SU-DHL-6 (cell line): ENCODE data around the gene CDC42BPA.

ENCODE experiments used
- H2AFZ ChIP-seq: fragments of 200-600 bp; sonication (generic); 2 replicates; pipeline ENCODE4 v1.6.1; 2014; ENCODE audit warnings: low read depth, mild to moderate bottlenecking, moderate library complexity, mixed read lengths, antibody characterized with exemption, low read length; ENCODE audit not compliant: severe bottlenecking
- H3F3A ChIP-seq: fragments of 200-600 bp; shearing (Covaris generic); 2 replicates; pipeline ENCODE4 v1.6.0; 2016; ENCODE audit warnings: antibody characterized with exemption, mild to moderate bottlenecking; ENCODE audit not compliant: insufficient read depth
- H3K27ac ChIP-seq: fragments of 200-600 bp; sonication (generic); 2 replicates; pipeline ENCODE4 v1.5.1; 2016; ENCODE audit warnings: low read depth, mild to moderate bottlenecking, low read length, moderate library complexity, mixed read lengths
- H3K27me3 ChIP-seq: fragments of 200-600 bp; sonication (generic), shearing (Covaris generic); 2 replicates; pipeline ENCODE4 v1.6.0; 2014; ENCODE audit warnings: mild to moderate bottlenecking, low read length
- H3K36me3 ChIP-seq: fragments of 200-600 bp; sonication (generic); 2 replicates; pipeline ENCODE4 v1.6.1; 2014; ENCODE audit warnings: mild to moderate bottlenecking, low read length, mixed read lengths
- H3K4me2 ChIP-seq: fragments of 300-600, 200-600 bp; shearing (Covaris generic), sonication (generic); 2 replicates; pipeline ENCODE4 v1.6.0; 2014; ENCODE audit warnings: low read length, low read depth, mild to moderate bottlenecking; ENCODE audit not compliant: poor library complexity, severe bottlenecking
- H3K4me3 ChIP-seq: fragments of 200-600 bp; sonication (generic); 2 replicates; pipeline ENCODE4 v1.5.1; 2014; ENCODE audit warnings: antibody characterized with exemption, low read length, mild to moderate bottlenecking, mixed read lengths; ENCODE audit not compliant: insufficient read depth, poor library complexity, severe bottlenecking
- H3K79me2 ChIP-seq: fragments of 200-600 bp; sonication (generic); 2 replicates; pipeline ENCODE4 v1.6.1; 2014; ENCODE audit warnings: mild to moderate bottlenecking, low read length, moderate library complexity; ENCODE audit not compliant: insufficient read depth
- H3K9ac ChIP-seq: fragments of 200-600 bp; sonication (generic); 2 replicates; pipeline ENCODE4 v1.7.0; 2014; ENCODE audit warnings: mild to moderate bottlenecking, low read length
- H3K9me2 ChIP-seq: fragments of 200-600 bp; sonication (generic); replicated peaks from 2 replicates; pipeline ENCODE4 v1.6.1; 2014; ENCODE audit warnings: low read length; ENCODE audit not compliant: insufficient read depth
- H3K9me3 ChIP-seq: fragments of 200-600 bp; sonication (generic); 2 replicates; pipeline ENCODE4 v1.6.1; 2014; ENCODE audit warnings: low read length, mixed read lengths; ENCODE audit not compliant: insufficient read depth
- H4K20me1 ChIP-seq: fragments of 200-600 bp; sonication (generic); 2 replicates; pipeline ENCODE4 v1.6.1; 2014; ENCODE audit warnings: low read depth, mild to moderate bottlenecking, antibody characterized with exemption, low read length, moderate library complexity, mixed read lengths
- CTCF ChIP-seq: fragments of 200-600 bp; sonication (generic); IDR thresholded peaks from one replicate; pipeline ENCODE4 v1.5.1; 2017; ENCODE audit warnings: antibody characterized with exemption, mild to moderate bottlenecking, low read length, moderate library complexity; ENCODE audit not compliant: insufficient read depth, poor library complexity, severe bottlenecking
- EZH2phosphoT487 ChIP-seq: fragments of 200-600 bp; sonication (generic), shearing (Covaris generic); conservative IDR thresholded peaks from 2 replicates; pipeline ENCODE4 v1.6.1; 2018; ENCODE audit warnings: mild to moderate bottlenecking, antibody characterized with exemption, low read length, moderate library complexity, mixed read lengths

Gene CDC42BPA

GRCh38 chr1:227318016-227318852, at the start of gene CDC42BPA:
Gene CDC42BPA, minus strand, starts transcription at chr1:227318492. Its CDS starts 1,310 bp downstream, at chr1:227317182.
- Histone ChIP-seq H3K4me2 (no peak within 1 kb of the TSS), H3K36me3 (no peaks in the 10 kb centered on the region), H4K20me1 (no peaks in the 10 kb centered on the region), H2AFZ (no peak within 1 kb of the TSS), H3K27me3 (no peaks in the 10 kb centered on the region), H3K4me3 (no peak within 1 kb of the TSS), H3F3A (no peaks in the 10 kb centered on the region), H3K79me2 (no peaks in the 10 kb centered on the region), H3K9ac (no peak within 1 kb of the TSS), H3K27ac (no peak within 1 kb of the TSS), H3K9me2 (no peaks in the 10 kb centered on the region), H3K9me3 (no peaks in the 10 kb centered on the region)
- TF ChIP-seq EZH2phosphoT487 (no peak), CTCF (no peak)

- TF ChIP-seq EZH2phosphoT487: no peak
- TF ChIP-seq CTCF: no peak
- Histone ChIP-seq H3K27ac (no peak overlapping the region), H3K27me3 (no peaks in the 10 kb centered on the region), H3K9ac (no peak overlapping the region), H4K20me1 (no peaks in the 10 kb centered on the region), H3K36me3 (no peaks in the 10 kb centered on the region), H3K4me2 (no peak overlapping the region), H2AFZ (no peak overlapping the region), H3K4me3 (no peak overlapping the region), H3K9me2 (no peaks in the 10 kb centered on the region), H3K79me2 (no peaks in the 10 kb centered on the region), H3K9me3 (no peaks in the 10 kb centered on the region), H3F3A (no peaks in the 10 kb centered on the region)
Observed at GRCh38 chr1:227368009-227368408, 49.7 kb upstream of the CDC42BPA start.

GRCh38 chr1:227365473-227366431, 47.5 kb upstream of the CDC42BPA start:
- H3K9me3 ChIP-seq: no peaks in the 10 kb centered on the region
- H3K9ac ChIP-seq: no peak overlapping the region
- no peaks in the 10 kb centered on the region for H3F3A ChIP-seq
- TF ChIP-seq CTCF (no peak), EZH2phosphoT487 (no peak)
- H3K9me2 ChIP-seq: no peaks in the 10 kb centered on the region
- no peak overlapping the region for H3K27ac ChIP-seq
- H3K79me2 ChIP-seq: no peaks in the 10 kb centered on the region
- no peak overlapping the region for H3K4me2 ChIP-seq
- no peaks in the 10 kb centered on the region for H3K36me3 ChIP-seq
- H2AFZ ChIP-seq: no peak overlapping the region
- no peaks in the 10 kb centered on the region for H3K27me3 ChIP-seq
- H4K20me1 ChIP-seq: no peaks in the 10 kb centered on the region
- H3K4me3 ChIP-seq: no peak overlapping the region
